ENCODE data around the gene CCNB2.

CCNB2 gene

DNA sequence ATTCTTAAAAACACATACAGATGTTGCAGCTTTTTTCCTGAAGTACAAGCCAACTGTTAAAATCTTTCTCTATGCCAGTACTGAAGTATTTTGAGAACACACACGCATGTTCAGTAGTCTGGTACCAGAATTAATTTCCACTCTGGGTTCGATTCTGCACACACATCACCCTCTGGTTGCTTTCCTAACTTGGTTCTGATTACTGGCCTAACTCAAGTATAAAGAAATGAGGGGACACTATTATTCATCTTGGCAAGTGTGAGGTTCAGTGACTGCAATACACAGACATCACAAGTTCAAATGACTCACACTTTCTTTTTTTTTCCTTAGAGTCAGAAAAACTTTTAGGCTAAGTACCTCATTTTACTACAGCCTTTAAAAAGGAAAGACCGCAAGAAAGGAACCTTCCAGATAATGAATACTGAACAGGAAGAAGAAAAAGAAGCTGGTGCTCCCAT is 64.3 kb downstream of the CCNB2 start:
- DNase-seq = no peak

DNA sequence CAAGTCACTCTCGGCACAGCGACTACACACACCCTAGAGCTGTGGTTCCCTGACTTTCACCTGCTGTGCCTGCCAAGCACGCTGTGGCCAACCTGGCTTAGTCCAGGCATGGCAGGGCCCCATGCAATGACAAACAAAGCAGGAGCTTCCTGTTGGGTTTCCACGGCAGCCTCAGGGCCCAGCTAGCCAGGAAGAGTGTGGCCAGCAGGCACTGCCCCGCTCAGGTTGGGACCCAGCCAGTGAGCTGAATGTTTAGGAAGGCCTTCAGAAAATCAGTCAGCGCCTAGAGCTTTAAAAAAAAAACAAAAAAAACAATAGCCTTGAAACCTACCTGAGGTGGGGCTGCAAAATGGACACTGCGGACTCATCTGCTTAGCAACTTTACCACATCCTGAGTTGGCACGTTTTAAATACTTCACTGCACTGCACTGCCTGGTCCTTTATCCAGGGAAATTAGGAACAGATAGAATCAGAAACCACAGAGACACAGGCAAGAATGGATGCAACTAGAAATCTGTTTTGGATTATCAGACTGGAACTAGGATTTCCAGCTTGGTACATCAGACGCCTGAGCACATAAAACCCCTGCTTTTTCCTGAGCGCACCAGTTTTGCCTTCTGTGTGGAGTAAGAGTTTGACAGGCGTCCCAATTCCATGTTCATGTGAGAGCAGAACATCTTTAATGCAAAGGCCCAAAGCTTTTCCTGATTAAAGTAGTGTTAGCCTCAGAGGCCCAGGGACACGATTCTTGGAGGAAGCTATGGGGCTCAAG is 65.5 kb downstream of the CCNB2 start:
- DNase-seq = no peak

DNA sequence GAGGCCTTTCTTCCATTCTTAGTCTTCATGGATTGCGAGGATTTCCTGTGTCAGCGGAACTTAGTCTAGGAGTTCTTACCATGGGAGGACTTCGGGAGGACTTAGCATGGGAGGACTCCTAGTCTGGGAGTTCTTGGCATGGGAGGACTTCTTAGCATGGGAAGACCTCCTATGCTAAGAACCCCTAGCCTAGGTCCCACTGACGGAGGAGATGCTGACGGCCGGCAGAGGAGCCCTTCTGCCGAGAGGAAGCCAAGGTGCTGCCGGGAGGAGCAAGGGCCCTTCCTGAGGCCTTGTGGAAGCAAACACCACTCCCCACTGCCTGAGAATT is 66.1 kb downstream of the CCNB2 start:
- DNase-seq = no peak

DNA sequence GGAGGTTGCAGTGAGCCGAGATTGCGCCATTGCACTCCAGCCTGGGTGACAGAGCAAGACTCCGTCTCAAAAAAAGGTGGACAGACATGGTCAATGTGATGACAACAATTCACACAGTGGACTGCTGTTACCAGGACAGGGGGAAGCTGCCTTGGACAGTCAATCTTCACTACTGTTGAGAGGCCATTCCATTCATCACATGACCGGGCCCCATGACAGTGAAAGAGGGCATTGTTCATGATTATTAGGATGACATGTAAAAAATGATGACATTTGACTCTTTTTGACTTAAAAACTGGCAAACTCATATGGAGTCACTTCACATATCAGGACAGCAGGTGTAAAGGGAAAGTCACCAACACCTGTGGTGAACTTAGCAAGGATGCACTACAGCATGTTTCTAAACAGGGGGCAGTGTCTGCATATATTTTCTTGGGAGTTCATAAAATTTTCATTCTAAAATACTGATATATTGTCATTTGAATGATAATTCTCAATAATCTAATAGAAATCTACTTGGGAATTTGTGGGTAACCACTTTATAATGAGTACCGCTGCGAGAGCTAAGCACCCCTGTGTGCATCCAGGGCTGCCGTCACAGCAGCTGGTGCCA is 67.4 kb downstream of the CCNB2 start:
- no peak for DNase-seq

DNA sequence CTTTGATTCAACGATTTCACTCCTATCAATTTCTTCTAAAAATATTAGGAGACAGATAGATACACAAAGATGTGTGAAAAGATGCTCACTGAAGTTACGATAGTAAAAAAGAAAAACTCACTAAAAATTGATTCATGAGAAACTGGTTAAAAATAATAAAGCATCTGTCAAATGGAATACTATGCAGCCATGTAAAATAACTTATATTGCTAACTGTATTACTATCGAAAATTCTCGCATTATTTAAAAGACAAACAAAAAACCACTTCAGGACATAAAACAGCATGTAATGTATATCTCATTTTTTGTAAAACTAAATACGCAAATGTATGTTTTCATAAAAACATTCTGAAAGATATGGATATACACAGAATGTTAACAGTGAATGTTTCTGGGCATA is 68.2 kb downstream of the CCNB2 start:
- no peak for DNase-seq

DNA sequence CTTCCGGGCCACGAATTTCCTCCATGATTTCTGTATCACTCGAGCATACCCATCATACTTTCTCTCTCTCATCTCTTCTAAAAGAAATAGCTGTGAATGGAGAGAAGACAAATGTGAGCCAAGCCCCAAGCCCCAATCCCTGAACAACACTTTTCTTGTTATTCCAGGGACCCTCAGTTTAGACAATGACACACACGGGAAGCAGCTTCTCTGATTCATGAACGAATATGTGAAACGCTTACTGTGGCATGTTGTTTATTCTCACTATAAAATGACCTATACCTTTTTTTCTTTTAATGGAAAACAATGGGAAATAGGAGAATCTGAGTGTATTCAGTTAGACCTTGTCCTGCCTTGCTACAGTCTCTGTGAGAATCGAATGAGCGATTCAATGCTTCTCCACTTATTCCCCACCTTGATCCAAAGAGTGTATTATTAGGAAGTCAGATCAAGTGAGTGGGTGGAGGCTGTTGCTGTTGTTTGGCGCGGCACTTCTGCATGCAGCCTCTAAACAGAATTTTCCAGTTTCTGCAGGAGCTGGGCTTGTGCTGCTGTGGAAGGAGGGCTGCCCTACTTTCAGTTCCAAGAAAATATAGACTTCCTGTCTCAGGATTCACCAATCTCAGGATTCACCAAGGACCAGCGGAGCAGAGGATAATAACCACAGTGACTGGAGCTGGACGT is 69.3 kb downstream of the CCNB2 start:
- DNase-seq = no peak

All from activated CD4-positive, alpha-beta T cell treated with anti-CD3 and anti-CD28 coated beads, Interleukin-2, Interleukin-6, amounts not matched to agents 100 ng/mL and 50 ng/mL, durations not matched to agents 16 hours and 8 hours (primary cell).